Fibroblast of skin of left biceps (primary cell): ENCODE results near the gene ADAMTS14.

Experiments
- DNase-seq, 2 experiments: peaks; one replicate each; pipeline ENCODE4 v3.0.0-alpha.2; 2013; ENCODE audit warnings: low read depth in 2 of 2

The ADAMTS14 gene

GRCh38 chr10:70674560-70675495, 2.5 kb downstream of the ADAMTS14 start:
- DNase-seq = no peak

- DNase-seq = no peak
These were observed 3.3 kb downstream of the ADAMTS14 start for GRCh38 chr10:70675496-70676161.

- no peak for DNase-seq
These were observed 4.2 kb downstream of the ADAMTS14 start for GRCh38 chr10:70676511-70676910.

GRCh38 chr10:70677016-70677415, 4.7 kb downstream of the ADAMTS14 start:
- no peak for DNase-seq

GRCh38 chr10:70677620-70678249, 5.4 kb downstream of the ADAMTS14 start:
- no peak for DNase-seq

- no peak for DNase-seq
These were observed 5.9 kb downstream of the ADAMTS14 start for GRCh38 chr10:70678250-70678635.

- DNase-seq = no peak
These were observed 6.6 kb downstream of the ADAMTS14 start for GRCh38 chr10:70678757-70679489.

- DNase-seq = peak; percentile 70 to 76
These were observed 7.2 kb downstream of the ADAMTS14 start for GRCh38 chr10:70679498-70679897.

- no peak for DNase-seq
These were observed 8.8 kb downstream of the ADAMTS14 start for GRCh38 chr10:70680899-70681730.

- no peak for DNase-seq
These were observed 9.4 kb downstream of the ADAMTS14 start for GRCh38 chr10:70681731-70682005.

- no peak for DNase-seq
These were observed 10.8 kb downstream of the ADAMTS14 start for GRCh38 chr10:70682920-70683600.

- no peak for DNase-seq
These were observed 11.3 kb downstream of the ADAMTS14 start for GRCh38 chr10:70683601-70683934.

- no peak for DNase-seq
These were observed 11.6 kb downstream of the ADAMTS14 start for GRCh38 chr10:70683940-70684339.

- no peak for DNase-seq
These were observed 12.1 kb downstream of the ADAMTS14 start for GRCh38 chr10:70684374-70684773.

- no peak for DNase-seq
These were observed 12.6 kb downstream of the ADAMTS14 start for GRCh38 chr10:70684839-70685454.

- DNase-seq = no peak
These were observed 13.2 kb downstream of the ADAMTS14 start for GRCh38 chr10:70685455-70685911.

GRCh38 chr10:70688828-70689227, 16.5 kb downstream of the ADAMTS14 start:
- no peak for DNase-seq

GRCh38 chr10:70689661-70690060, 17.4 kb downstream of the ADAMTS14 start:
- DNase-seq = no peak

GRCh38 chr10:70690589-70690988, 18.3 kb downstream of the ADAMTS14 start:
- no peak for DNase-seq

- DNase-seq = no peak
These were observed 19.3 kb downstream of the ADAMTS14 start for GRCh38 chr10:70691611-70692010.
